Peyer's patch (tissue), 4 donors: ENCODE data around the gene CHMP6.

Experiments used
- CTCF ChIP-seq, 6 experiments: fragments of 450-650 bp in 4 of 6; fragments of 200-600 bp in 2 of 6; sonication (generic) in 1 of 6; IDR thresholded peaks; one replicate each; pipeline ENCODE4 v1.5.1; 2017 to 2019; ENCODE audit warnings: antibody characterized with exemption in 6 of 6, mild to moderate bottlenecking in 3 of 6, moderate library complexity in 1 of 6
- POLR2A ChIP-seq, 2 donors: fragments of 450-650 bp; IDR thresholded peaks; one replicate each; pipeline ENCODE4 v1.5.1; 2017; ENCODE audit warnings: antibody characterized with exemption in 2 of 2, mild to moderate bottlenecking in 2 of 2, moderate library complexity in 2 of 2

- TF ChIP-seq POLR2A (IDR thresholded peaks at IDR 0.05) (no peak), CTCF (IDR thresholded peaks at IDR 0.05) (no peak)
Observed at GRCh38 chr17:81049372-81049911, 57.8 kb downstream of the CHMP6 start.
